Measurements from ENCODE around the gene IGDCC3. TPM values are rescaled to one million over a fixed set of nuclear protein-coding genes. Genes with fewer than 3 reads are reported as not detected.
A peak's percentile ranks its signal among the peaks of the same experiment; 100 is the strongest.

The IGDCC3 gene
- total RNA-seq, 1 experiment from 2014 or later: not detected

DNA sequence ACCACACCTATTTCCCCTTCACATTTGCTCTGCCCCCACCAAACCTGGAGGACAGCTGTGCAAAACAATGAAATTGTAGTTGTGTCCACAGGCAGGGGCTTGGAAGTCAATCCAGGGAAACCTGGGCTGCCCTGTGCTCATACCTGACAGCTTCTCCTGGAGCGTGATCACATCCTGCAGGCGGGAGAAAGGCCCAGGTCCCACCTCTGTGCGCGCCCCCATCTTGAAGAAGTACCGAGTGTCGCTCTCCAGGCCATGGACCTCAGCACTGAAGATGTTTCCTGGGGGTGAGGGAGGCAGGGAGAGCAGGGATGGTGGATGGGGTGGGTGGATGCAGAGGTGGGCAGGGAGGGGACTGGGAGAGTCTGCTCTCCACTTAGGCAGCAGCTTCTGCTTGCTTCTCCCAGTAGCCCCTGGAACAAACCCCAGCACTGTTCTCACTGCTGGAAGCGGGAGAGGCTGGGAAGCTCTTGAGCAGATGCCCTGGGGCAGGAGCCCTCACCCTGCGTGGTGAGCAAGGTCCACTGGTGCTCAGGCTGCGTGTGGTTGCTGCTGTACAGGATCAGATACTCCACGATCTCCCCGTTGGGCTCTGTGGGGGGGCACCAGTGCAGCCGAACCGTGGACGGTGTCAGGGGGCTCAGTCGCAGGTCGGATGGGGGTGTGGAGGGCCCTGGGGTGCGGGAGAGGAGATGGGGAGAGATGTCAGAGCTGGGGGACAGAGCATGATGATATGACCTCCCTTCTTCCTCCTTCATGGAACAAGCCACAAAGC lies 10.7 kb upstream of the IGDCC3 start:
- DNase-seq (ENCODE audit: low read depth): no peak

DNA sequence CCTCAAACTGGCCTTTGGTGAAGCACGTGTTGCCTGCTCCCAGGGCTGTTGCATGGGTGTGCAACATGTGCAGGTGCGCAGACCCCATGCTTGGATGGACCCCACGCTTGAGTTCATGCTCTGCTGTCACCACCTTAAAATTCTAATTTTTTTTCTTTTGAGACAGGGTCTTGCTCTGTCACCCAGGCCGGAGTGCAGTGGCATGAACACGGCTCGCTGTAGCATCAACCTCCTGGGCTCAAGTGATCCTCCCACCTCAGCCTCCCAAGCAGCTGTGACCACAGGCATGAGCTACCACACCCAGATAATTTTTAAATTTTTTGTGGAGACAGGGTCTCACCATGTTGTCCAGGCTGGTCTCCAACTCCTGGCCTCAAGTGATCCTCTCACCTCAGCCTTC lies 9.1 kb upstream of the IGDCC3 start:
- DNase-seq (ENCODE audit: low read depth): no peak

DNA sequence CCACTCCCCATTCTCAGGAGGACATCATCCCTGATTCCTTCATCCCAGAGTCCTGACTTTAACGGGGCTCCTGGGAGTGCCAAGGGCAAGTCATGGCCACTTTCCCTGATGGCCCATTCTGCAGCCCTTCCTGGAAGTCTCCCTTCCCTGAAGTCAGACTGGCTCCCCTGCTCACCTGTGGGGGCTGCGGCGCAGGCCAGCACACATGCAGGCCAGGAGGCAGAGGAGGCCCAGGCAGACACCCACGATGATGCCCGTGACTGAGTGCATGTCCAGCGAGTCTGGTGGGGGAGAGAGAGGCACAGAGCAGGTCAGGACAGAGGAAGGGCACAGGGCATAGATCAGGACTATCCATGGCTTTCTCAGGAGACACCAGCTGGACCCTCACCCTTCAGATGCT lies 8.6 kb upstream of the IGDCC3 start:
- no peak for DNase-seq (ENCODE audit: low read depth)

DNA sequence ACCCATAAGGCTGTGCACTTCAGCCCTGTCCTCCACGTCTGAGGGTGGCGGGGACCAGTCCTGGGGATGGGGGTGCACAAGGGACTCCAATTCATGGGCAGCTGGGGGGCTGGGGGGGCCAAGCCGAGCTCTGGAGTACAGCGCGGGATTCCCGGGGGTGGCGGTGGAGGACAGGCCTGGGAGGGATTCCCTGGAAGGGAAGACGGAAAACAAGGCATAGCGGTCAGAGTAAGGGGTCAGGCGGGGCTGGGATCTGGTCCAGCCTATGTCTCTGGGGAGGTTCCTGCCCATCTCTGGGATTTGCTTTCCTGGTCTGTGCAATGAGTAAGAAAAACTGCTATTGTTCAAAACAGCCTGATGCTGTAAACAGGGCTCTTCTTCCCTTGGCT lies 8.1 kb upstream of the IGDCC3 start:
- no peak for DNase-seq (ENCODE audit: low read depth)

DNA sequence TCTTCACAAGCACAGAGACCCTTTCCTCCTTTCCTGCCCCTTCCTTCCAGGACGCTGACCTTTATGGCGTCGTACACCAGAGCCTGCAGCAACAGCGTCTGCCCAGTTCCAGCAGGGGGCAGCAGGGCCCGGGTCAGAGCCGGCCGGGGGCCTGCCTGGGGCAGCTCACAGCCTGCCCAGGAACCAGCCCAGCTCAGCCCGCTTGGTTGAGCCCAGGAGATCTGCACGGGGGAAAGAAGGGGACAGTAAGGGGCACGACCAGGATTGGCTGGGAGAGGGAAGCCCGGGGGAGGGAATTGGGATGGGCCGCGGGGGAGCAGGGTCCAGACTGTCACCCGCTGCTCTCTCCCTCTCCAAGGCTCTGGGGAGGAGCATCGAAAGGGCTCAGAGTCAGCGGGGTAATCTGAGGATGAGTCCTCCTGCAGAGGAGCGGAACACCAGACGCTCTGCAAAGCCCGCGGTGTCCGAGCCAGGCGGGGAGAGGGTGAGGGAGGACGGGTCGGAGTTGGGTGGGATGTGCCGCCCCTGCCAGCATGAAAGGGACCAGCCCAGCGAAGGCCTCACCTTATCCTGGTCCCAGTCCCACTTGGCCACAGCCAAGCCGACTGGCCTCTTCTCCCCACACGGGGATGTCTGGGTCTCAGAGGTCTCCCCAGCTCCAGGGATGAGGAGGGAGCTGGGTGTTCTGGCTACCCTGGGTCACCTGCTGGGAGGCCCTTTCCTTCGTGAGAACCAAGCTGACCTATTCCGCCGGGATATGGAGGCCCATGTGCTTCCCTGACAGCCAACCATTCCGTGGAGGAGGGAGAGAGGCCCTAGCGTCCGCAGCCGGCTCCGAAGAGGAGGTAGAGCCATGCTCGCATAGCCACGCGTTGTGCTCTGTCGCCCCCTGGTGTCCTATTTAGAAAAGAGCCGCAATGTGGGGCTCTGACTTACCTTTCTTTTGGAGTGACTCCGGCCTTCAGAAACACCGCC lies 7.4 kb upstream of the IGDCC3 start:
- DNase-seq (ENCODE audit: low read depth): peak; percentile 68

DNA sequence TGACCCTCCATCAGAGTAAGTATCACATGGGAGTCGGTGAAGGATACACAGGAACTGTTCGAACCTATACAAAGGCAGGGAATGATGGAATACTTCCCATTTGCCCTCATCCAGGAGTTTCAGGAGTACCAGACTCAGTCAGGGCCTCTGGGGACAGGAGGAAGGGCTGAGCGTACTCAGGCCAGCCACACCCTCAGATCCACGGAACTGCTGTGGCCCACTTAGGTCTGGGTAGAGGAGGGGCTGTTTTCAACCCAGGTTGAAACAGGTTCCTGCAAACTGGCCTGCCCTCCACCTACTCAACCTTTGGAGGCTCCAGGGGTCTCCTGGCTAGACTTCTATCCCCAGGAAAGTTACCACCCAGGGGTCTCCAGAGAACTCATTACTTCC lies 6.7 kb upstream of the IGDCC3 start:
- no peak for DNase-seq (ENCODE audit: low read depth)

DNA sequence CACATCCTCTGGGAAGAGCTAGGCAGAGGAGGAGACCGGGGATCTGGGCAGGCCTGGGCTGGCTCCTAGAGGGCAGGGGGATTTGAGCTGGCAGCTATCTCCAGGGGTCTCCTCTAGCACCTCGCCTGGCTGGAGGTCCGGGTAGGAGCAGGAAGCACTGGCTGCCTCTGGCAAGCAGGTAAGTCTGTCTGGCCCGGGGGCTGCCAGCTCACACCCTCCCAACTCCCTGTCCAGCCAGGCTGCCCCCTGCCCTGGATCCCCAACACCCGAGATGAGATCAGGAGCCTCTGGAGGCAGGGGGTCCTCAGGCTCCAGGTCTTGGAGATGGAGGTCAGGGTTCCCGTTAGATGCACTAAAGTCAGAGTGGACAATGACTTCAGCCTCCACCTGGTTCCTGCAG lies 6.2 kb upstream of the IGDCC3 start:
- no peak for DNase-seq (ENCODE audit: low read depth)

DNA sequence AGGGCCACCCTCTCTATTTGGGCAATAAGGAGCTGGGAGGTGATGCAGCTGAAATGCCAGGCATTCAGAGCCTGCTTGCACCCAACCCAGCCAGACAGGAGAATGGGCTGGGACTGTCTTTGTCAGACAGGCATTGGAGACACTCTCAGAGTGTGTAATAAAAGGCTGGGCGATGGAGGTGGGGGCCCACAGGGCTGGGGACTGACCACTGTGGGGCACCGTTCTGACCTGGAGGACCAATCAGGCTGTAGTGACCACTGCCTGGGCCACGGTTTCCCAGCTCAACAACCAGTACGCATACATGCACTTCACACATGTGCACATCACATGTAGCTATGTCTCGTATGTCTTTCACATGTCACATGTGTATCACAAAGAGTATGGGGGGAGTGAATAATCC lies 5.7 kb upstream of the IGDCC3 start:
- no peak for DNase-seq (ENCODE audit: low read depth)

DNA sequence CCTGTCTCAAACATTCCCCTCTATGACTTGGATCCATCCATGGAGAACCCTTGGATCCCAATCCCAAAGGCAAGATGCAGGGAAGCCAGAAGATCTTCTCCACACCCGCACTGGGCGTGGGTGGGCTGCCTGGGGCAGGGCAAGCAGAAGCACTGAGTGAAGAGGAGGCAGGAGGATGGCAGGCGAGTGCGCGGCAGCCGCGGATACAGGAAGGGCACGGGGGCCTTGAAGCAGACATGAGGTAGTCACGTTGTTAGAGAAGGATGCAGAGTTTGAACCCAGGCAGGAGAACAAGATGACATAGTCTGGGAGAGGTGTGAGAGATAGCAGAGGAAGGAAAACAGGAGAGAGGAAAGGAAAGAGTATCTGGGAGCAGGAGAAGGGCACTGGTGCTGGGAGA lies 5.1 kb upstream of the IGDCC3 start:
- DNase-seq (ENCODE audit: low read depth): no peak

DNA sequence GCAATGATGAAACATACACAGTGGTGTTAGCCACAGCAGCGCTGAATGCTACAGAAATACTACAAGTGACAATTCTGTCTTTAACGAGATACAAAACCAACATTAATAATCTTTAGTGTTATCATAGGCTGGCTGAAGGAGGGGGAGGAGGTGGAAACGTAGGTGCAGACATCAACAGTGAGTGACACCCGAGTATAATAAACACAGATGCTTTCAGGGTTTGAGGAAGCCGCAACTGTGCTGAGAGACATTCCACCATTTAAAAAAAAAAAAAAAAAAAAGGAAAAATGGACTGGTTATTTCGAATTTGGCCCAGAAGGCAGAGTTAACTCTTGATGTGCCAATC lies 4.3 kb upstream of the IGDCC3 start:
- no peak for DNase-seq (ENCODE audit: low read depth)

DNA sequence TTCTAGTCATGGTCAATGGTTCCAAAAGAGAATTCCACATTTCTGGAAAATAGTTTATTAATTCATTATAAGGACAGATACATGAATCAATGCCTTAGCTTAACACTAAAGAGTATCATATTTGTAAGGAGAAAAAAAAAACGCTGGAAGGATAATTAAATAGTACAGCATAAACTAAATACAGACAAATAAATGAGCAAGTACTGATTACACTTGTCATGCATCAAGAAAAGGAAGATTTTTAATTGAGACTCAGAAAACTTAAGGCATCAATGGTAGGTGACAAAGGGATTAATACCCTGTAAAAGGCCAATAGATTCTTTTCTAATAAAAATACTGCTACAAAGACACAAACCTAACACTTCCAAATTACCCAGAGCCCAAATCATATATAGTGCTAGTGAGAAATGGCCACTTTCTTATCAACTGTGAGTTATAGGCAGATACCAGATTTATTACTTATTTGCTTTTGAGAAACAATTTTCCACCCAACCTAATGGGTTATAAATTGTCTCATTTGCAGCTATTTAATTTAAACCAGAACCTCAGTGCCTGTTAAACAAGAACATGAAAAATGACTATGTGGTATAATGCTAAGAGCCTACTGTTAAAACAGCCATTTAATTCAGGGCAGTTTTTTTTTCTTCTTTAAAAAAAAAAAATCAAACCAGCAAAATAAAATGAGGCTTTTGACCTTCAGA lies 3.8 kb upstream of the IGDCC3 start:
- DNase-seq (ENCODE audit: low read depth): no peak

DNA sequence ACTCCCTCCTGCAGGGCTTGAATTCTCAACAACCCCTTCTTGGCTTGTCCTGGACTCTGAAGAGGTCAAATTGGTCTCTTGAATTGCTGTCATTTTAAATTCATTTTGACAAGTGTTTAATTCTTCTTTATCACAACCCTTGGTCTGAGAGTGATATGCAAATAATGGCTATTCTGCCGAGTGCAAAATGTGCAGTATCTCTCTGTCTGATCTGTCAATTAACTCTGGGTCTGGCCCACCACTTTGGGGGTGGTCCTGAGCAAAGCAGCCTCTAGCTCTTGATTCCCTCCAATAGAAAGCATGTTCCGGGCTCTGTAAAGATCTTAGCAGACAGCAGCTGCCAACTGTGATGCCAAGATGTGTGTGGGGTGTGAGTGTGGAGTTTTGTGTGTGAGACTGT lies 2.2 kb upstream of the IGDCC3 start:
- DNase-seq (ENCODE audit: low read depth): no peak

DNA sequence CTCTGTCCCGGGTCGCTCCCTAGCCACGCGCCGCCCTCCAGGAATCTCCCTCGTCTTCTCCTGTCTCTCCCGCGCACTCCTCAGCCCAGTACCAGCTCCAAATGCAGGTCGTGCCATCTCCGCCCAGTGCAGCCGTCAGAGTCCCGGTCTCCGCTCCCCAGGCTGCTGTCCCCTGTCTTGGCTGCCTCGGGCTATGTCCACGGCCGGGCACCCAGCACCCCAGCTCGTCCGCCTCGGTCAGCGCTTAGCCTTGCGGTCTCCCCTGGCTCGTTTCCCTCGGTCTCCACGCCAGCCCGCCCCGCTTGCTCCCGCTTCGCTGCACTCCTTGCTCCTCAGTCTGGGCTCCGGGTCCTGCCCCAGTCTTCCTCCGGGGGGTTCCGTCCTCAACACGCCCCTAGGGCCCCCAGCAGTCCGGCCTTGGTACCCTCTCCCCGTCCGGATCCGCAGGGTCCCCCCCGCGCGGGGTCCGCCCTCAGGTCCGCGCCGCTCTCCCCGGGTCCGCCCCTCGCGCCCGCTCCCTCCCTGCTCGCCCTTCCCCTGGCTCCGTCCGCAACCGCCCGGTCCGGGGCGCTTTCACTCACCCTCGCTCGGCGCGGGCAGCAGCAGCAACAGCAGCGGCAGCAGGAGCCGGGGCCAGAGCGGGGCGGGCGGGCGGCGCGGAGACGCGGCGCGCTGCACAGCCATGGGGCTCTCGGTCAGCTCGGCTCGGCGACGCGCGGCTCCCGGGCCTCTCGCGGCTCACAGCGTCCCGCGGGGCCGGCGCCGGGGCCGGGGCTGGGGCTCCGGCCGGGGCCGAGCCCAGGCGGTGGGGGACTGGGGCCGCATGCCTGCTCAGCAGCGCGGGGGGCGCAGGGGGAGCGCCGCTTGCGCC lies 462 bp downstream of the IGDCC3 start:
- peak; percentile 28 for DNase-seq (ENCODE audit: low read depth)

DNA sequence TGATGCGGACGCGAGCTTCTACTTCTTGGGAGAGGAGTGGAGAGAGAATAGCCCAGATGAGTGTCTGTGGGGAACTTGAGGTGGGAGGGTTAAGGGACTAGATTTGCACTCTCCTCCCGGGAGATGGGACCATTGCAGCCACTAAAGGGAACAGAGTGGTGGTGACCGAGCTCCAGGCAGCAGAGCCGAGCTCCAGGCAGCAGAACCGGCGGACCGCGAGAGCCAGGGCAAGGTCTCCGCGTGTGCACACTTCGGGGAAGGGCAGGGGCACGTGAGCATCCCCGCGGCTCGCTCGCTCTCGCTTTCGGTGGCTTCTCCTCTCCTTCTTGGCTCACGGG lies 1.1 kb downstream of the IGDCC3 start:
- peak; percentile 11 for DNase-seq (ENCODE audit: low read depth)

DNA sequence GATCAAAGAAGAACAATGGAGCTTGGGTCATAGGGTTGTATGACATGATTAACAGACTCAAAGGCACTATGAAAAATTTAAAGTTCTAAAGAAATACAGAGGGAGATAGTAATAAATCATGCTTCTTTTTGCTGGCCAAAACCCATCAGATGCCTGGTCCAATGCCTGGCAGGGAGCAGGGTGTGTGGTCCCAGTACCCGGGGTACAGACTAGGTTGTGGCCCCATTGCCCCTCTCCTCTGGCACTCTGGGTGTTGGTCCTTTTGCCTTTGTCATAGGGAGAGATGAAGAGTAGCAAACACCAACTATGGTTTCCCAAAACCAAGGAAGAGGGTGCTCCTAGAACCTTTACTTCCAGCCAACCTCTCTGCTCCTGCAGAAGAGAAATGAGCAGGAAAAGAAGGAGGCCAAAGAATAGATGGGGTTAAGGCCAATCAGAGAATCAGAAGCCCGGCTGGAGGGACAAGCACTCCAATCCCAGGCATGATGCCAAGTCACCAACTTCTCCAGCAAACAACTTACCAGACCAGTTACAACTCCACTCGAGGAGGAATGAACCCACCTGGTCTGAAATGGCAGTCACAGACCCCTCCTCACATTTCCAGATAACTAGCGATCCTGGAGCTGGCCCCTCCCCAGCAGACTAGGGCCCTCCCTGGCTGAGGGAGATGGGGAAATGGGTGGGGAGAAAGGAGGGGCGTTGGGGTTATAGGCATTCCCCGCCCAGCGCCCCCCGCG lies 1.8 kb downstream of the IGDCC3 start:
- DNase-seq (ENCODE audit: low read depth): no peak

DNA sequence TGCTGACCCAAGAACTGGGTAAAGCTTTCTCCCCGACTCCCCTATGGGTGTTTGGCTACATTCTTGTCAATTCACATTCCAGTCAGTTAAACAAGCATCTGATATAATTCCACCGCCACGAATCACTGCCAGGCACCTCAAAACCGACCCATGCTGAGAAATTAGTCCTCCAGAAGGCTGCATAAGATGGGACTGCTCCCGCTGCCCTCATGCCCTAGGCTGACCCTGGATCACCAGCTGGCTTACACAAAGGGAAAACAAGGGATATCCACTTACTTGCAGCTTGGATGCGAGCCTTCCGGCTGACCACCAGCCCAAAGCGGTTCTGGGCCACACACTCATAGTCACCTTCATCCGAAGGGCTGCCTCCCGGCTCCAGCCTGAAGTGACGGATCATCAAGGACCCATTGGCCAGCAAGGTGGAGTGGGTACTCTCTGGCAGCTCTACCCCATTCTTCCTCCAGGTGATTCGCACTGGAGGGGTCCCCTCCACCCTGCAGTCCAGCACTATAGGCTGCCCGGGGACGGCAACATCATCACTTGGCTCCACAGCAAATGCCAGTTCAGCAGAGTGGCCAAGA lies 2.9 kb downstream of the IGDCC3 start:
- DNase-seq (ENCODE audit: low read depth): no peak

DNA sequence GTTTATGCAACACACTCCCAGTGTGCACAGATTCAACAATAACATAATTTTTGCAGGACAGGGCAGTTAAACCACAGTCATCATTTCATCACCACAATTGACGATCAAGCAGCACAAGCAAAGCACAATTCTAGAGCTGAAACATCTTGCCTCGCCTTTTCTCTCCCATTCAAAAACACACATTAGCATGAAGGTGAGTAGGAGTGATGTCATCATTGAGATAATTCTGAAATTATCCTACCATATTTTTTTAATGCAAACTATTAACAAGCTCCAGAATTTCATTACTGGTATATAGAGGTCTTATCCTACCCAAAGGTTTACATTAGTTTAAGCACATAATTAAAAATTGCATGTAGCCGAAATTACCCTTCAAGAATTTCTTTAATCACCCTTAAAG lies 3.5 kb downstream of the IGDCC3 start:
- no peak for DNase-seq (ENCODE audit: low read depth)

DNA sequence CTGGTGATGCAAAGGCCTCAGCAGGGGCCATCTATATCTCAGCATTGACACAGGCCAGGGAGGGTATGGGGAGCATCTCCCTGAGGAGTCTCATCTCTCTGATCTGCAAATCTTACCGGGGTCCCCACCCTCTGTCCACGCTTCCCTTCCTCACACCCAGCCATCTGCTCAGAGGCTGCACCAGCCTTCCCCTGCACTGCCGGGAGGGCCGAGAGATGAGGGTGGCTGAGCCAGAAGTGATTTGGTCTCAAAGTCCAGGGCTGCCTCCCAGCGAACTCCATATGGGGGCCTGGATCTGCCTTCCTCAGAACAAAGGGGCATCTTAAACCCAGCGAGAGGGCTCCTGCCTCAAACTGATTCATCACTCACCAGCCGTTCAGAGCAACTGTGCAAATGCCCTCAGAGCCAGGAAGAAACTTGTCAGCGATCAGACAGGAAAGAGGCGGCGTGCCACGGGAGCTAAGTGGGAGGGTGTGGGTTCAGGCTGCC lies 4.6 kb downstream of the IGDCC3 start:
- no peak for DNase-seq (ENCODE audit: low read depth)

DNA sequence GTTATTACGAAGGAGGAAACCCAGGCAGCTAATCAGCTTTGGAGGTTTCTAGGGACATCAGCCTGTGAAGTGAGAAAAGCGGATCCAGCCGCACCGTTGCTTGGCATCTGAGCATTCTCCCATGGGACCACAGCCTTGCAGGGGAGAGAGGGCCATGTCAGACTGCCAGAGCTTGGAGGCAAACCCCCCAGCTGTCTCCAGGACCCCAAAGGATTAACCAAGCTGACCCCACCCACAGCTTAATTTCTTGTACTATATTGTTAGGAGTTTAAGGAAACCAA lies 5.1 kb downstream of the IGDCC3 start:
- DNase-seq (ENCODE audit: low read depth): no peak

DNA sequence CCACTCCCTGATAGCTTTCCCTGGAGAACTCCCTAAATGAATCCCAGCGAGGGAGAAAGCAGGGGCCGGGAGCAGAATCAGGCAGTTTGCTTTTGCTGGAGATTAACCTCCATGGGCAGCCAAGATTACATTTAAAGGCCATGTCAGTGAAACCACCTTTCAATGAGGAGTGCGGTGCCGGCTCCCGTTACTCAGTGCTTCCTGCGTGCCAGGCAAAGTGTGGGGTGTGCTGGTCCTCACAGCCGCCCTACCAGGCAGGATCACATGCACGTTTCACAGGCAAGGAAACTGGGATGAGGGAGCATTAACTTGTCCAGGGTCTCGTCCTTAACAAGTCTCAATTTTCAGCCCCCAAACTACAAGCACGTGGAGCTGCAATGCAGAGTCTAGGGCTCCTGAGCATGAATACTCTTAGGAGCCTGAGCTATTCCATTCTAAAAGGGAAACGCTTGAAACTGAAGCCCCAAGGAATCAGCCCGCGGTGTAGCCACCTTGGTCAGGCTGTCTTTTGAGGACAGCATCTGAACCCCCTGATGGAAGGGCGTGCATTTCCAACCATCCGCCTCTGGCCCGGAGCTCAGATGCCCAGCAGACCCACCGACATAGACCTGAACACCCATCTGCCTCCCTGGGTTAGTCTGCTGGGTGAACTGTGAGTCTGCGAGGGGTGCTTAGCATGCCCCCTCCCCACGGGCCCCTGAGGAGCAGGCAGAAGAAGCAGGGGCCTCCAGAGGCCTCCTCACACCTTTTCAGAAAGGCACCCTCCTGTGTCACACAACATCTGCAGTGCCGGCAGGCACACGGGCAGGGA lies 5.6 kb downstream of the IGDCC3 start:
- no peak for DNase-seq (ENCODE audit: low read depth)

Data from M059J (cell line).